ENCODE data around the gene LCN1. TPM values are rescaled to one million over a fixed set of nuclear protein-coding genes. Genes with fewer than 3 reads are reported as not detected.

Gene LCN1
- total and polyA plus RNA-seq, 2 of the 8 experiments (the other 6 are each of a cell fraction or from before 2014, with no cell fraction given) = not detected

DNA sequence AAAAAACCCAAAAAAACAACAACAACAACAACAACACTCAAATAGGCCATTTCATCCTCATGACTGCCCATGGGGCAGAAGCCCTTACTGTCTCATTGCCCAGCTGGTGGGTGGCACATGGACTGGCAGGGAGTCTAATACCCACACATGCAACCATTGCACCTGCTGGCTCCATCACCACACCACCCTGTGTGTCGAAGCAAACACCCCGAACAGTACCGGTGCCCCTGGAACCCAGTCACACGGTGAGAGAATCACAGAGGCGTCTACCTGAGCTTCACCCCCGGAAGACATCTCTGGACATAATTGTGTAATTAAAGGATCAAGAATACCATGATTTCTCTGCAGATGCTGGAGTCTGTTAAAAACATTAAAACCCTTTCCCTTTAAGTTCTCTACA lies 46.8 kb downstream of the LCN1 start:
- Histone ChIP-seq H3K4me2 (ENCODE audit: insufficient read depth in 1 of 2, low read depth in 2 of 2, low read length in 2 of 2) (no peak overlapping the region), H4K8ac (ENCODE audit: extremely low read depth, insufficient read depth, low read length) (no peak overlapping the region), H2BK20ac (ENCODE audit: low read length) (no peak overlapping the region), H3K27me3 (replicated peaks in 1 of 4; ENCODE audit: control insufficient read depth in 3 of 4, extremely low read depth in 1 of 4, insufficient read depth in 3 of 4, low read length in 3 of 4) (no peaks in the 10 kb centered on the region), H4K5ac (ENCODE audit: insufficient read length, low read depth, low read length) (no peak overlapping the region), H3K4me1 (replicated peaks in 1 of 4; ENCODE audit: control insufficient read depth in 3 of 4, insufficient read depth in 4 of 4, low read length in 3 of 4) (peaks cover 0 to 3% (median 0%) of the 10 kb centered on the region in 4 experiments; a peak in 1 of 7 replicates), H2BK15ac (ENCODE audit: low read length) (no peak overlapping the region), H2BK12ac (ENCODE audit: low read depth, low read length) (no peak overlapping the region), H3K14ac (ENCODE audit: insufficient read length) (no peak overlapping the region), H3K23me2 (ENCODE audit: low read depth, low read length) (peaks cover 7% of the 10 kb centered on the region; the same call in 1 of the 2 replicates), H3K18ac (ENCODE audit: extremely low read depth, low read length) (no peak overlapping the region), H4K20me1 (replicated peaks in 1 of 2; ENCODE audit: control insufficient read depth in 1 of 2, insufficient read depth in 2 of 2, low read length in 2 of 2) (peaks cover 0 to 3% of the 10 kb centered on the region in 2 experiments), H3K36me3 (ENCODE audit: control insufficient read depth in 2 of 4, insufficient read depth in 4 of 4, low read length in 3 of 4) (no peaks in the 10 kb centered on the region), H3K27ac (ENCODE audit: low read depth, low read length) (no peak overlapping the region), H2BK120ac (replicated peaks; ENCODE audit: low read depth, low read length) (no peak overlapping the region), H3K56ac (replicated peaks; ENCODE audit: insufficient read length, low read depth, low read length) (no peak overlapping the region), H3K9ac (replicated peaks in 1 of 4; ENCODE audit: extremely low read depth in 1 of 4, low read depth in 3 of 4, low read length in 3 of 4) (no peak overlapping the region), H2AFZ (ENCODE audit: low read length) (no peak overlapping the region), H3K79me1 (ENCODE audit: low read depth, low read length) (no peaks in the 10 kb centered on the region), H3K4me3 (ENCODE audit: extremely low read depth in 1 of 4, insufficient read depth in 2 of 4, low read depth in 3 of 4, low read length in 4 of 4) (no peak overlapping the region), H2AK5ac (ENCODE audit: low read depth, low read length) (no peak overlapping the region), H3K9me3 (ENCODE audit: insufficient read depth in 2 of 2, low read depth in 1 of 2, low read length in 1 of 2) (peaks cover 0 to 13% of the 10 kb centered on the region in 2 experiments; a peak in 3 of 4 replicates), H2BK5ac (ENCODE audit: low read depth, low read length) (no peak overlapping the region), H3K4ac (replicated peaks; ENCODE audit: insufficient read length, low read depth, low read length) (no peak overlapping the region), H4K91ac (replicated peaks; ENCODE audit: insufficient read length, low read length) (no peak overlapping the region), H3K79me2 (ENCODE audit: control insufficient read depth in 1 of 2, insufficient read depth in 2 of 2, low read length in 2 of 2) (no peaks in the 10 kb centered on the region), H3K23ac (ENCODE audit: insufficient read length) (no peak overlapping the region)
- DNase-seq (ENCODE audit: low read depth in 1 of 2, low spot score in 2 of 2) (no peak), FAIRE-seq (no peak)
- CTCF ChIA-PET (ENCODE audit: partially characterized antibody) = no interaction called here
- 92% methylated on average over 6 of the region's 6 CpGs; no CpG with 5 or more reads in 1 of the 2 experiments for WGBS, 2 experiments (ENCODE audit: extremely low coverage in 1 of 2, insufficient coverage in 1 of 2, insufficient read length in 1 of 2, insufficient replicate concordance in 2 of 2, low coverage in 1 of 2, low lambda C conversion rate in 2 of 2, missing lambda C conversion rate in 1 of 2)
- POLR2A ChIA-PET (ENCODE audit: partially characterized antibody) = no interaction called here
- TF ChIP-seq TCF12 (IDR thresholded peaks at IDR 0.05; ENCODE audit: low read depth, low read length) (no peak), POLR2A (IDR thresholded peaks at IDR 0.05; ENCODE audit: control extremely low read depth in 1 of 2, low read depth in 2 of 2, low read length in 2 of 2) (no peak), JUN (IDR thresholded peaks at IDR 0.05; ENCODE audit: low read depth, low read length) (no peak), CREB1 (IDR thresholded peaks at IDR 0.05) (no peak), SUZ12 (IDR thresholded peaks at IDR 0.05; ENCODE audit: low read length) (no peak), NRF1 (IDR thresholded peaks at IDR 0.05; ENCODE audit: low read depth, low read length) (no peak), SIN3A (conservative IDR thresholded peaks at IDR 0.05 in 1 of 2, IDR thresholded peaks at IDR 0.05 in 1 of 2; ENCODE audit: low read depth in 1 of 2, low read length in 2 of 2) (no peak), RNF2 (IDR thresholded peaks at IDR 0.05; ENCODE audit: borderline replicate concordance, low read depth, low read length, missing control alignments, poor library complexity, severe bottlenecking) (no peak), RXRA (IDR thresholded peaks at IDR 0.05; ENCODE audit: insufficient read depth, low read depth, low read length) (no peak), POLR2AphosphoS5 (IDR thresholded peaks at IDR 0.05; ENCODE audit: low read depth, low read length) (no peak), CTBP2 (IDR thresholded peaks at IDR 0.05; ENCODE audit: borderline replicate concordance, insufficient read depth, insufficient read length, low read length) (no peak)

Data from H1 (cell line).